Measurements from ENCODE around the gene EP300. TPM values are rescaled to one million over a fixed set of nuclear protein-coding genes. Genes with fewer than 3 reads are reported as not detected.
"Not testable (repeated sequence)": the region's sequence is repeated elsewhere in the genome, so short reads cannot be mapped to it uniquely, and the experiment has no call there.

The EP300 gene
- polyA plus RNA-seq, 4 donors = 6.9 to 54.7 (median 12.3) TPM

DNA sequence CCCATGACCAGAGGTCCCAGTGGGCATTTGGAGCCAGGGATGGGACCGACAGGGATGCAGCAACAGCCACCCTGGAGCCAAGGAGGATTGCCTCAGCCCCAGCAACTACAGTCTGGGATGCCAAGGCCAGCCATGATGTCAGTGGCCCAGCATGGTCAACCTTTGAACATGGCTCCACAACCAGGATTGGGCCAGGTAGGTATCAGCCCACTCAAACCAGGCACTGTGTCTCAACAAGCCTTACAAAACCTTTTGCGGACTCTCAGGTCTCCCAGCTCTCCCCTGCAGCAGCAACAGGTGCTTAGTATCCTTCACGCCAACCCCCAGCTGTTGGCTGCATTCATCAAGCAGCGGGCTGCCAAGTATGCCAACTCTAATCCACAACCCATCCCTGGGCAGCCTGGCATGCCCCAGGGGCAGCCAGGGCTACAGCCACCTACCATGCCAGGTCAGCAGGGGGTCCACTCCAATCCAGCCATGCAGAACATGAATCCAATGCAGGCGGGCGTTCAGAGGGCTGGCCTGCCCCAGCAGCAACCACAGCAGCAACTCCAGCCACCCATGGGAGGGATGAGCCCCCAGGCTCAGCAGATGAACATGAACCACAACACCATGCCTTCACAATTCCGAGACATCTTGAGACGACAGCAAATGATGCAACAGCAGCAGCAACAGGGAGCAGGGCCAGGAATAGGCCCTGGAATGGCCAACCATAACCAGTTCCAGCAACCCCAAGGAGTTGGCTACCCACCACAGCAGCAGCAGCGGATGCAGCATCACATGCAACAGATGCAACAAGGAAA, 85.4 kb downstream of the EP300 start:
- 91 to 96% (median 92%) methylated on average over 9 of the region's 9 CpGs for WGBS, 3 donors
- no peak for FAIRE-seq
- no peak for DNase-seq
- Histone ChIP-seq H3K27ac (ENCODE audit: low read depth in 1 of 3, low read length in 2 of 3) (no peak overlapping the region), H3K4me3 (ENCODE audit: low read depth in 1 of 3, low read length in 3 of 3) (no peak overlapping the region), H3K4me1 (ENCODE audit: control insufficient read depth in 3 of 3, insufficient read depth in 2 of 3, low read depth in 1 of 3, low read length in 2 of 3) (peaks cover 0 to 2% (median 0%) of the 10 kb centered on the region in 3 donors), H3K36me3 (ENCODE audit: control insufficient read depth in 3 of 3, insufficient read depth in 2 of 3, low read depth in 1 of 3, low read length in 3 of 3) (peaks cover 11 to 42% (median 34%) of the 10 kb centered on the region in 3 donors), H3K9me3 (ENCODE audit: control insufficient read depth in 2 of 2, insufficient read depth in 1 of 2, low read depth in 1 of 2, low read length in 1 of 2) (no peaks in the 10 kb centered on the region), H3K27me3 (ENCODE audit: control insufficient read depth in 3 of 3, insufficient read depth in 3 of 3, low read length in 3 of 3) (no peaks in the 10 kb centered on the region)

DNA sequence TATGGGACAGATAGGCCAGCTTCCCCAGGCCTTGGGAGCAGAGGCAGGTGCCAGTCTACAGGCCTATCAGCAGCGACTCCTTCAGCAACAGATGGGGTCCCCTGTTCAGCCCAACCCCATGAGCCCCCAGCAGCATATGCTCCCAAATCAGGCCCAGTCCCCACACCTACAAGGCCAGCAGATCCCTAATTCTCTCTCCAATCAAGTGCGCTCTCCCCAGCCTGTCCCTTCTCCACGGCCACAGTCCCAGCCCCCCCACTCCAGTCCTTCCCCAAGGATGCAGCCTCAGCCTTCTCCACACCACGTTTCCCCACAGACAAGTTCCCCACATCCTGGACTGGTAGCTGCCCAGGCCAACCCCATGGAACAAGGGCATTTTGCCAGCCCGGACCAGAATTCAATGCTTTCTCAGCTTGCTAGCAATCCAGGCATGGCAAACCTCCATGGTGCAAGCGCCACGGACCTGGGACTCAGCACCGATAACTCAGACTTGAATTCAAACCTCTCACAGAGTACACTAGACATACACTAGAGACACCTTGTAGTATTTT, 86.1 kb downstream of the EP300 start:
- peaks cover 11 to 42% (median 28%) of the 10 kb centered on the region in 3 donors for H3K36me3 ChIP-seq (ENCODE audit: control insufficient read depth in 3 of 3, insufficient read depth in 2 of 3, low read depth in 1 of 3, low read length in 3 of 3)
- H3K27ac ChIP-seq (ENCODE audit: low read depth in 1 of 3, low read length in 2 of 3) = no peak overlapping the region
- 78 to 85% (median 80%) methylated on average over 8 of the region's 8 CpGs for WGBS, 3 donors
- FAIRE-seq (no peak), DNase-seq (no peak)
- no peaks in the 10 kb centered on the region for H3K9me3 ChIP-seq (ENCODE audit: control insufficient read depth in 2 of 2, insufficient read depth in 1 of 2, low read depth in 1 of 2, low read length in 1 of 2)
- H3K27me3 ChIP-seq (ENCODE audit: control insufficient read depth in 3 of 3, insufficient read depth in 3 of 3, low read length in 3 of 3) = no peaks in the 10 kb centered on the region
- H3K4me1 ChIP-seq (ENCODE audit: control insufficient read depth in 3 of 3, insufficient read depth in 2 of 3, low read depth in 1 of 3, low read length in 2 of 3) = peaks cover 0 to 2% (median 0%) of the 10 kb centered on the region in 3 donors
- no peak overlapping the region for H3K4me3 ChIP-seq (ENCODE audit: low read depth in 1 of 3, low read length in 3 of 3)

DNA sequence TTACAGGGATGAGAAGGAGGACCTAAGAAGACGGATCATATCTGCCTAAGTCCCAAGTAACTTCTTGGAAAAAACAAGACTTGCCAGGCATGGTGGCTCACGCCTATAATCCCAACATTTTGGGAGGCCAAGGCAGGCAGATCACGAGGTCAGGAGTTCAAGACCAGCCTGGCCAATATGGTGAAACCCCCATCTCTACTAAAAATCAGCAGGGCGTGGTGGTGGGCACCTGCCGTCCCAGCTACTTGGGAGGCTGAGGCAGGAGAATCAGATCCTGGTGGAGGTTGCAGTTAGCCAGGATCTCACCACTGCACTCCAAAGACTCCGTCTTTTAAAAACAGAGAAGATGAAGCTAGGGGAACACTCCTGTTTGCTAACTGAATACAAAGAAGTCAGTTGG, 88.0 kb downstream of the EP300 start:
- 91 to 96% (median 95%) methylated on average over 6 of the region's 6 CpGs for WGBS, 3 donors
- not testable (repeated sequence) for FAIRE-seq

DNA sequence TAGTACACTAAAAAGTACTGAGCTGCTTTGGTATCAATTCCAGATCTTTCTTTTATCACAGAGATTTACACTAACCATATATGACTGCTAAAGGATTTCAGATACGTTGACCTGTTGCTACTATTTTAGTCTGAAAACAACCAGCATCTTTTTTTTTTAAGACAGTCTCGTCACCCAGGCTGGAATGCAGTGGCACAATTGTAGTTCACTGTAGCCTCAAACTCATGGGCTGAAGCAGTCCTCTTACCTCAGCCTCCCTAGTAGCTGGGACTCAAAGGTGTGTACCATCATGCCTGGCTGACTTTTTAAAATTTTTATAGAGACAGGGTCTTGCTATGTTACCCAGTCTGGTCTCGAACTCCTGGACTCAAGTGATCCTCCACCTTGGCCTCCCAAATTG, 88.5 kb downstream of the EP300 start:
- Histone ChIP-seq H3K27ac (ENCODE audit: low read depth in 1 of 3, low read length in 2 of 3) (no peak overlapping the region), H3K4me1 (ENCODE audit: control insufficient read depth in 3 of 3, insufficient read depth in 2 of 3, low read depth in 1 of 3, low read length in 2 of 3) (peaks cover 0 to 2% (median 0%) of the 10 kb centered on the region in 3 donors), H3K4me3 (ENCODE audit: low read depth in 1 of 3, low read length in 3 of 3) (no peak overlapping the region), H3K36me3 (ENCODE audit: control insufficient read depth in 3 of 3, insufficient read depth in 2 of 3, low read depth in 1 of 3, low read length in 3 of 3) (peaks cover 11 to 31% (median 22%) of the 10 kb centered on the region in 3 donors), H3K27me3 (ENCODE audit: control insufficient read depth in 3 of 3, insufficient read depth in 3 of 3, low read length in 3 of 3) (no peaks in the 10 kb centered on the region), H3K9me3 (ENCODE audit: control insufficient read depth in 2 of 2, insufficient read depth in 1 of 2, low read depth in 1 of 2, low read length in 1 of 2) (no peaks in the 10 kb centered on the region)
- FAIRE-seq (no peak), DNase-seq (no peak)
- 81 to 84% (median 84%) methylated on average over 3 of the region's 3 CpGs for WGBS, 3 donors

More for the DNA sequence above, 88.0 kb downstream of the EP300 start:
- not testable (repeated sequence) for H3K9me3 ChIP-seq (ENCODE audit: control insufficient read depth in 2 of 2, insufficient read depth in 1 of 2, low read depth in 1 of 2, low read length in 1 of 2); DNase-seq; H3K4me1 ChIP-seq (ENCODE audit: control insufficient read depth in 3 of 3, insufficient read depth in 2 of 3, low read depth in 1 of 3, low read length in 2 of 3); H3K4me3 ChIP-seq (ENCODE audit: low read depth in 1 of 3, low read length in 3 of 3); H3K27me3 ChIP-seq (ENCODE audit: control insufficient read depth in 3 of 3, insufficient read depth in 3 of 3, low read length in 3 of 3); H3K27ac ChIP-seq (ENCODE audit: low read depth in 1 of 3, low read length in 2 of 3)
- H3K36me3 ChIP-seq (ENCODE audit: control insufficient read depth in 3 of 3, insufficient read depth in 2 of 3, low read depth in 1 of 3, low read length in 3 of 3) = peaks cover 11 to 34% (median 26%) of the 10 kb centered on the region in 3 donors

DNA sequence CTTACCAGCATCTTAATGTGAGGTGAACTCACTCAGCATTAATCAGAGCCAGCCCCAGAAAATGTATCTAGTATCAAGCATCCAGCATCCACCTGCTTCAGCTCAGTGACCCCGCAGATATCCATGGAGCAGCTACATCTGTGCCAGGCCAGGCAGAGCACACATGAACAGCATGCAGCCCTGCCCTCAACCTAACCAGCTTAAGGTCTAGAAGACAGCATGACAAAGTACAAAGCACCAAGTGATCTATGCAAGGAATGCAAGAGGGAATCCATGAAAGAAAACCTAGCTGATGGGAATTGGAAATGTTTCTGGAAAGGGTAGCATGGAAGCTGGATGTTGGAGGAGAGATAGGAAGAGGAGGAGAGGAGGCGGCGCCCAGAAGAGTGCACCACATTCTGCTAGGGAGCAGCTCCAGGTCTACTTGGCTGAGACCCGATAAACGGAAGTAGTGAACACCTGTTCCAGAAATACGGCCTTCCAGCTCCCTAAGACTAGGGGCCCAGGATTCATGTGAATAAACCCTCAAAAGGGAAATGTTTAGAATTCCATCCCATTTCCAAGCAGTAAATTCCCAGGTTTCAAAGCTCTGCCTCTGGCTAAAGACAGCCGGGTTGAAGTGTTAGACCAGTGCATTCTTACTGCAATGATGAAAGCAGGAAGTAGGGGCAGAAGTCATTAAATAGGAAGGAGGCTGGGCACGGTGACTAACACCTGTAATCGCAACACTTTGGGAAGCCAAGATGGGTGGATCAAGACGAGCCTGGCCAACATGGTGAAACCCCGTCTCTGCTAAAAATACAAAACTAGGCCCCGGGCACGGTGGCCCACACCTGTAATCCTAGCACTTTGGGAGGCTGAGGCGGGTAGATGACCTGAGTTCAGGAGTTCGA, 89.2 kb downstream of the EP300 start:
- no peak overlapping the region for H3K4me3 ChIP-seq (ENCODE audit: low read depth in 1 of 3, low read length in 3 of 3)
- DNase-seq (peak in 1 of 2 donors; percentile 78), FAIRE-seq (no peak)
- H3K27ac ChIP-seq (ENCODE audit: low read depth in 1 of 3, low read length in 2 of 3) = peak overlapping the region in 2 of 3 donors; percentile 16 to 51
- H3K27me3 ChIP-seq (ENCODE audit: control insufficient read depth in 3 of 3, insufficient read depth in 3 of 3, low read length in 3 of 3) = no peaks in the 10 kb centered on the region
- peaks cover 0 to 2% (median 0%) of the 10 kb centered on the region in 3 donors for H3K4me1 ChIP-seq (ENCODE audit: control insufficient read depth in 3 of 3, insufficient read depth in 2 of 3, low read depth in 1 of 3, low read length in 2 of 3)
- H3K36me3 ChIP-seq (ENCODE audit: control insufficient read depth in 3 of 3, insufficient read depth in 2 of 3, low read depth in 1 of 3, low read length in 3 of 3) = peaks cover 7 to 25% (median 20%) of the 10 kb centered on the region in 3 donors
- no peaks in the 10 kb centered on the region for H3K9me3 ChIP-seq (ENCODE audit: control insufficient read depth in 2 of 2, insufficient read depth in 1 of 2, low read depth in 1 of 2, low read length in 1 of 2)
- WGBS, 3 donors = 41 to 76% (median 62%) methylated on average over 15 of the region's 15 CpGs

DNA sequence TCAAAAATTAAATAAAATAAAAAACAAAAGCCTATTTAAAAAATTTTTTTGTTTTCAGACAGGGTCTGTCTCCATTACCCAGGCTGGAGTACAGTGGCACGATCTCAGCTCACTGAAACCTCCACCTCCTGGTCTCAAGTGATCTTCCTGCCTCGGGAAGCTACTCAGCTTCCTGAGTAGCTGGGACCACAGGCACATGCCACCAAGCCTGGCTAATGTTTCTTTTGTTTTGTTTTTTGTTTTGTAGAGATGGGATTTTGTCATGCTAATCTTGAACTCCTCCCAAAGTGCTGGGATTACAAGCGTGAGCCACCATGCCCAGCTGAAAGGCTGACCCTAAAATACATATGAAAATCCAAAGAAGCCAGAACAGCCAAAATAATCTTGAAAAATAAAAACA, 92.3 kb downstream of the EP300 start:
- 62 to 87% (median 75%) methylated on average over 3 of the region's 3 CpGs for WGBS, 3 donors
- Histone ChIP-seq H3K27ac (ENCODE audit: low read depth in 1 of 3, low read length in 2 of 3) (no peak overlapping the region), H3K9me3 (ENCODE audit: control insufficient read depth in 2 of 2, insufficient read depth in 1 of 2, low read depth in 1 of 2, low read length in 1 of 2) (no peaks in the 10 kb centered on the region), H3K27me3 (ENCODE audit: control insufficient read depth in 3 of 3, insufficient read depth in 3 of 3, low read length in 3 of 3) (no peaks in the 10 kb centered on the region), H3K4me1 (ENCODE audit: control insufficient read depth in 3 of 3, insufficient read depth in 2 of 3, low read depth in 1 of 3, low read length in 2 of 3) (peaks cover 0 to 2% (median 0%) of the 10 kb centered on the region in 3 donors), H3K36me3 (ENCODE audit: control insufficient read depth in 3 of 3, insufficient read depth in 2 of 3, low read depth in 1 of 3, low read length in 3 of 3) (no peaks in the 10 kb centered on the region), H3K4me3 (ENCODE audit: low read depth in 1 of 3, low read length in 3 of 3) (no peak overlapping the region)
- DNase-seq (no peak), FAIRE-seq (no peak)

DNA sequence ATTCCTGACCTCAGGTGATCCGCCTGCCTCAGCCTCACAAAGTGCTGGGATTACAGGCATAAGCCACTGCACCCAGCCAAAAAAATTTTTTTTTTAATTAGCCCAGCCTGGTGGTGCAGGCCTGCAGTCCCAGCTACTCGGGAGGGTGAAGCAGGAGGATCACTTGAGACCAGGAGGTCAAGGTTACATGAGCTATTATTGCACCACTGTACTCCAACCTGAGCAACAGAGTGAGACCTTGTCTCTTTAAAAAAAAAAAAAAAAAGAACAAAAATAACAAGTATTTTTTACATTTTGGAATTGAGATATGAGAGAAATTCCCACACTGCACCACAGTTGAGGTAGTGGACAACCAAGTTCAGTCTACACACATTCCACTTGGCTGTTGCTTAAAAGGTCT, 99.1 kb downstream of the EP300 start:
- Histone ChIP-seq H3K27me3 (ENCODE audit: control insufficient read depth in 3 of 3, insufficient read depth in 3 of 3, low read length in 3 of 3) (no peaks in the 10 kb centered on the region), H3K4me1 (ENCODE audit: control insufficient read depth in 3 of 3, insufficient read depth in 2 of 3, low read depth in 1 of 3, low read length in 2 of 3) (no peaks in the 10 kb centered on the region), H3K27ac (ENCODE audit: low read depth in 1 of 3, low read length in 2 of 3) (no peak overlapping the region), H3K9me3 (ENCODE audit: control insufficient read depth in 2 of 2, insufficient read depth in 1 of 2, low read depth in 1 of 2, low read length in 1 of 2) (no peaks in the 10 kb centered on the region), H3K4me3 (ENCODE audit: low read depth in 1 of 3, low read length in 3 of 3) (no peak overlapping the region), H3K36me3 (ENCODE audit: control insufficient read depth in 3 of 3, insufficient read depth in 2 of 3, low read depth in 1 of 3, low read length in 3 of 3) (no peaks in the 10 kb centered on the region)
- WGBS, 3 donors = 54 to 77% (median 71%) methylated on average over 2 of the region's 2 CpGs
- FAIRE-seq (no peak), DNase-seq (no peak)

DNA sequence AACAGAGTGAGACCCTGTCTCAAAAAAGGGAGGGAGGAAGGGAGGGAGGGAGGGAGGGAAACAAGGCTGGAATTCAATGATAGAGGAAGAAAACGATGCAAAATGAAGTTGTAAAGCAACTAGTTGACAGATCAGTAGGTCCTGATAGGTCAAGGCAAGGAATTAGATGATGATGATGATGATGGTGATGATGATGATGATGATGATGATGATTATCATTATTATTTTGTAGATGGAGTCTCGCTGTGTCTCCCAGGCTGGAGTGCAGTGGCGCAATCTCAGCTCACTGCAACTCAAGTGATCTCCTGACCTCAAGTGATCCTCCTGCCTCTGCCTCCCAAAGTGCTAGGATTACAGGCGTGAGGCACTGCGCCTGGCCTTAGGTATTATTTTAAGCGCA, 101.4 kb downstream of the EP300 start:
- H3K27ac ChIP-seq (ENCODE audit: low read depth in 1 of 3, low read length in 2 of 3) = no peak overlapping the region
- FAIRE-seq = no peak
- no peak for DNase-seq
- no peaks in the 10 kb centered on the region for H3K9me3 ChIP-seq (ENCODE audit: control insufficient read depth in 2 of 2, insufficient read depth in 1 of 2, low read depth in 1 of 2, low read length in 1 of 2)
- H3K27me3 ChIP-seq (ENCODE audit: control insufficient read depth in 3 of 3, insufficient read depth in 3 of 3, low read length in 3 of 3) = no peaks in the 10 kb centered on the region
- 91 to 94% (median 93%) methylated on average over 6 of the region's 6 CpGs for WGBS, 3 donors
- peaks cover 0 to 15% (median 0%) of the 10 kb centered on the region in 3 donors for H3K4me1 ChIP-seq (ENCODE audit: control insufficient read depth in 3 of 3, insufficient read depth in 2 of 3, low read depth in 1 of 3, low read length in 2 of 3)
- H3K36me3 ChIP-seq (ENCODE audit: control insufficient read depth in 3 of 3, insufficient read depth in 2 of 3, low read depth in 1 of 3, low read length in 3 of 3) = no peaks in the 10 kb centered on the region
- H3K4me3 ChIP-seq (ENCODE audit: low read depth in 1 of 3, low read length in 3 of 3) = no peak overlapping the region

Data from small intestine (tissue), 7 donors.